GM12801 (cell line): ENCODE data around the gene CNTNAP2.

ENCODE experiments used
- TF ChIP-seq, protein P1 (sequence below): IDR thresholded peaks from one replicate; pipeline ENCODE4 v1.5.1; 2011; ENCODE audit warnings: control low read depth; ENCODE audit not compliant: insufficient read length; ENCODE audit errors: extremely low read depth

Gene CNTNAP2

DNA sequence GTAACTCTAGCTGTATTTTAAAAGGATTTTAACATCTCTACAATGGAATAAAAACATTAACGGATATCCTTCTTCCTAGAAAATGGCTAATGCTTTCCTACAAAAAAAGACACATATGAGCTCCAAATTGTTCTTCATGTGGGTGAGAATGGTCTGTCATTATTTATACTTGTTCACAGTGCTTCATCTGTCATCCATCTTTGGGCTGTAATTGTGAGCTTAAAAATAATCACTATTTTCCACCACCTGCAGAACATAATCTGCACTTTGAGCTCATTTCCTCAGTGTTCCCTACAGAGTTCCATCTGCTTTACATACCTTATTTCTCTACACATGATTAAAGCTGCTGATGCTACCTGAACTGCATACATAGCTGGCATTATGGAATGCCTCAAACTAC lies 1494.8 kb downstream of the CNTNAP2 start:
- TF ChIP-seq, protein P1, sequence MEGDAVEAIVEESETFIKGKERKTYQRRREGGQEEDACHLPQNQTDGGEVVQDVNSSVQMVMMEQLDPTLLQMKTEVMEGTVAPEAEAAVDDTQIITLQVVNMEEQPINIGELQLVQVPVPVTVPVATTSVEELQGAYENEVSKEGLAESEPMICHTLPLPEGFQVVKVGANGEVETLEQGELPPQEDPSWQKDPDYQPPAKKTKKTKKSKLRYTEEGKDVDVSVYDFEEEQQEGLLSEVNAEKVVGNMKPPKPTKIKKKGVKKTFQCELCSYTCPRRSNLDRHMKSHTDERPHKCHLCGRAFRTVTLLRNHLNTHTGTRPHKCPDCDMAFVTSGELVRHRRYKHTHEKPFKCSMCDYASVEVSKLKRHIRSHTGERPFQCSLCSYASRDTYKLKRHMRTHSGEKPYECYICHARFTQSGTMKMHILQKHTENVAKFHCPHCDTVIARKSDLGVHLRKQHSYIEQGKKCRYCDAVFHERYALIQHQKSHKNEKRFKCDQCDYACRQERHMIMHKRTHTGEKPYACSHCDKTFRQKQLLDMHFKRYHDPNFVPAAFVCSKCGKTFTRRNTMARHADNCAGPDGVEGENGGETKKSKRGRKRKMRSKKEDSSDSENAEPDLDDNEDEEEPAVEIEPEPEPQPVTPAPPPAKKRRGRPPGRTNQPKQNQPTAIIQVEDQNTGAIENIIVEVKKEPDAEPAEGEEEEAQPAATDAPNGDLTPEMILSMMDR = no peak

GRCh38 chr7:147635288-147635687 lies 1518.7 kb downstream of the CNTNAP2 start:
- TF ChIP-seq, protein P1 = no peak

- TF ChIP-seq, protein P1 = no peak
These were observed 1520.0 kb downstream of the CNTNAP2 start for GRCh38 chr7:147636553-147636952.

DNA sequence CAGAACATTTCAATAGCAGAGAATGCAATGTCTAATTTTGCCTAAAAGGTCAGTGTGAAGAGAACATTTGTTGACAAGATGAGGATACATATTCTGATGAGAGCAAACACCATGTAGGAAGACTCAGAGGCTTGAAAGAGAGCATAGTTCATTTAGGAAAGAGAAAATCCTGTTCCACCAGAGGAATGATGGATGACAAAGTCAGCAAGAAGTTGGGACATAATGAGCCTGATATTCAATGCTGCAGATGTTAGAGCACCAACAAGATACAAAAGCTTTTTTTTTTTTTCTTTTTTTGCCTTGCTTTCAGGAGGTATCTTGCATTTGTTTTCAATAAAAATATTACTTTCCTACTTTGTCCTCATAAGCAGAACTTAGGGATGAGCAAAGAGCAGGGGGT lies 1522.0 kb downstream of the CNTNAP2 start:
- TF ChIP-seq, protein P1 = no peak

- TF ChIP-seq, protein P1 = no peak
These were observed 1522.4 kb downstream of the CNTNAP2 start for GRCh38 chr7:147639037-147639436.

DNA sequence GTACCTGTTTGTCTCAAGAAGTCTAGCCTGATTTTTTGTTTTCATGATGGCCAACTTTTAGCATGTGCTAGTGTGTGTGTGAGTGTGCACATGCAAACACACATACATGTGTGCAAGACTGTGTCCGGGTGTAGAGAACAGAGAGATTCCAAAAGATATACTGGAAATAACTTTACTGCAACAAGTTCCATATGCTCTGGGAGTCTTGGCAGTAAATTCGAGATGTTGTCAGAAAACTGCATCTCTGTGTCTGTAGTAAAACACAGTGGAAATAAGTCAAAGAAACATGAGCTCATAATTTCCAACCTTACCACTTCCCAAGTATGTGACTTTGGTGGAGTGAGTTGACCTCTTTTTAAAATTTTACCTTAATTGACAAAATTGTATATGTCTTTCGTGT lies 1523.2 kb downstream of the CNTNAP2 start:
- TF ChIP-seq, protein P1 = no peak

DNA sequence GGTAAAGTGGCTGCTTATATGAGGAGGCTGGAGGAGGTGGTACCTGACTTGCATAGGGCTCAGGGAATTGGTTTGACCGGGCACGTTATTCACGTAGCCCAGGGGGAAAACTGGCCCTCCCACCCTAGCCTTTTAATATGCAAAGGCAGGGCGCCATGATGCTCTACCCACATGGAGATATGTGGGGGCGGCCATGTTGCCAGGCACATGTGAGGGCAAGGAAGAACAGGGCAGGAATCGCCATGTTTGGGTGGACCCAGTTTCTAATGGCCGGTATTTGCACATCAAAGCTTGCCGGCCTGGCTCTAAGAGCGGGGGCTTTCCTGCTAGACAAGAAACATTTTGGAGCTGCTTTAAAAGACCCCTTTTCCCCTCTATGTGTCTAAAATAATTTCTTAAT lies 1524.2 kb downstream of the CNTNAP2 start:
- TF ChIP-seq, protein P1 = no peak

GRCh38 chr7:147646568-147646967 lies 1530.0 kb downstream of the CNTNAP2 start:
- TF ChIP-seq, protein P1 = no peak
